NT2/D1 (cell line): ENCODE results near the gene TSPOAP1.

Experiments used
- SUZ12 ChIP-seq: IDR thresholded peaks from 2 replicates; pipeline ENCODE4 v1.6.1; 2011; ENCODE audit not compliant: insufficient read length, insufficient read depth; ENCODE audit errors: extremely low read depth
- ZNF274 ChIP-seq: IDR thresholded peaks from 2 replicates; pipeline ENCODE4 v1.6.1; 2011; ENCODE audit warnings: mild to moderate bottlenecking, low read depth, low read length

GRCh38 chr17:58370716-58371115 lies 42.1 kb upstream of the TSPOAP1 start:
- TF ChIP-seq SUZ12 (no peak), ZNF274 (no peak)
